Fibroblast of skin of left quadriceps (primary cell): ENCODE results near the gene ASTL.

ENCODE experiments used
- DNase-seq, 2 experiments: peaks; one replicate each; pipeline ENCODE4 v3.0.0-alpha.2; 2013; ENCODE audit warnings: low read depth in 2 of 2

Gene ASTL

DNA sequence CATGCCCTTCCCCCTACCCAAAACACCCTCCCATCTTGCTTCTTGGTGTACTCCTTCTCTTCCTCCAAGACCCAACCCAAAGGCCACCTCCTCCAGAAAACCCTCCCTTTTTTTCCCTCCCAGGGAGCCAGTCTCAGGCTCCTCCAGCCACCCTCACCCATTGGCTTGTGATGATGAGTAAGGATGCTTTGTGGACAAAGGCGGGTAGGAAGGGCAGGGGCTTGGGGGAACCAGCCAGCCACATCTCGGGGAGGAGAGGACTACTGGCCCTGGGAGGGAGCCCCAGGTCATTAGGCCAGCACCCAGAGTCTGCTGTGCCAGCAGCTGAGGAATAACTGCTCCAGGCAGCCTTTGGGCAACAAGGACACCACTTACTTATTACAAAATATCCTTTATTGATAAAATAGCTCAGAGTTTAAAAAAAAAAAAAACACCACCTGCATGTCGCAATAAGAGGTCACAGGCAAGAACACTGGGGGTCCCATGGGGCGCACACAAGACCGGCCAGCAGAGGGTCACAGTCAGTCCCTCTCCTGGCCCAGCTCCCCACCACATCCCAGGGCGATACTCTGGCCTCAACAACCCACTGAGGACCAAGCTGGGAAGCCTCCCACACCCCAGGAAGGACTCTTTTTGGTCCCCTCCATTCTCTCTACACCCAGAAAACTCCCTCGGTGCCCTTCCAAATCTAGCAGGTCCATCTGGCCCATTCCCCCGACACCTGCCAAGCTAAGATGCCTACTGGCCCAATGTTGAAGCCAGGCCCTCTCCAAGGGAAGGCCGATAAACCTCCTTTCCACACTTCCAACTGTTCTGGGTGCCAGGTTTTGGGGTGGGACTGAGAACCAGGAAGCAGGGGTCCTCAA is 25.6 kb downstream of the ASTL start:
- DNase-seq = no peak

DNA sequence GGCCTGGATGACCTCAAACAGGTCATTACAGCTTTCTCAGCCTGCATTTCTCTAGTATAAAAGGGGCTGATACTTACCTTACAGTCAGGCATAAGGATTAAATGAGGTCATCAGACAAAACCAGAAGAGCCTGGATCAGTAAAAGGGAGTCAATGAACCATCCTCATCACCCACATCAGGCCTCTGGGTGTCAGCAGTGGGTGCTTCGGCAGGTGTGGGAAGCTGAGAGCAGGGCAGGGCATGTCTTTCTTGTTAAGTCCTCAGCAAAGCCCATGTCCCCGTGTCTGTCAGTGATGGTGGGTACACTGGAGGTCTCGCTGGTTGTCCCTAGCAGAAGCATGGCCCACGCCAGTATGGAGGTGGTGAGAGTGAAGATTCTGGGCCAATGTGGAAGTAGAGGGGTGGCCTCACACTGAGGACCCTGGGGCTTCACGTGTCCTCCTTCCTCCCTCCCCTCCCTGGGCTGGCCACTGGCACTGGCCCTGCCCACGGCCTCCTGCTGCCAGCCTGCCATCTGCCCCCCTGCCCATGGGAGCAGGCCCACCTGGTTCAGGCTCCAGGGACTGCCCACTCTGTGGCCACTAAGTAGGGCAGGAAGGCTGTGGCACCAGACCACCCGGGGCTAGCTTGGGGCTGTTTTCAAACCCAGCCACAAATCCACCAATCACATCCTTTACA is 26.3 kb downstream of the ASTL start:
- no peak for DNase-seq

DNA sequence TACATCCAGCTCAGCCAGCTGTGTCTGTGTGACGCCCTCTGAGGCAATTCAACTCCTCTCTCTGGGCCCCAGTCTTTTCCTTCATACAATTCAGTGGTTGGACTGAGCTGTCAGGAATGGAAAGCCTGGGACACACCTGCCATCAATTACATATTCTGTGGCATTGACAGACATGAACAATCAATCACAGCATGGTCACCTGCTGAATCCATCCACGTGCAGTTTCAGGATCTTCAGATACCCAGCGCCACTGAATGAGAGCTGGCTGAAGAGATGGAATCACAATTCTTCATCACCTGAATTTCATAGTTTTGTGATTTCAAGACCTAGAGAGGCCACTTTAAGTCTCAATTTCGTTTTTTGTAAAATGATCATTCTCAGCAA is 27.1 kb downstream of the ASTL start:
- DNase-seq = no peak

DNA sequence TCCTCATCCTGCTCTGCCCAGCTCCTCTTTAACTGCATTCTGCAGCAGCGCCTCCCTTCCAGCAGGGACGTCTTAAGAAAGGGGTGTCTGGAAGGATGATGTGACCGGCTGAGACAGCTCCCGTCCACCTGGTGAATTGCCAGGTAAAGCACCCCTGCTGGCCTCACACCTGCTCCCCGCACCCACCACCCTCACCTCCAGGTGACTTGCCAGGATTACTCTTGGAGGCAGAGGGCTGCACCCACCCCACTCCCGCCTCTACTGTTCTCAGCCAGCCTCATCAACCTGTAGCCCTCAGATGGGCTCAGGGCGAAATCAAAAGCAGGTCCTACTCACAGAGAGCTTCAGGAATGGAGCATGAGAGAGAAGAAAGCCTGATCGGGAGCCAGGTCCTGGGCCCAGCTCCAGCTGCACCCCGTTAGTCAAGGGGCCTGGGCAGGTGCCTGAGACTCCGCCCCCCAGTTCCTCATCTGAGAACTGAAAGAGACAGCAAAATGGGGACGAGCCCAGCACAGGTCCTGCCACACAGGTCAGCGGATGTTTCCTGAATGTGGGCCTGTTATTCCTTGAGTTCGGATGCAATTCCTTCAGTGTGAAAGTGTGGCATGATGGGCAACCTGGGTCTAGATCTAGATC is 27.6 kb downstream of the ASTL start:
- no peak for DNase-seq

DNA sequence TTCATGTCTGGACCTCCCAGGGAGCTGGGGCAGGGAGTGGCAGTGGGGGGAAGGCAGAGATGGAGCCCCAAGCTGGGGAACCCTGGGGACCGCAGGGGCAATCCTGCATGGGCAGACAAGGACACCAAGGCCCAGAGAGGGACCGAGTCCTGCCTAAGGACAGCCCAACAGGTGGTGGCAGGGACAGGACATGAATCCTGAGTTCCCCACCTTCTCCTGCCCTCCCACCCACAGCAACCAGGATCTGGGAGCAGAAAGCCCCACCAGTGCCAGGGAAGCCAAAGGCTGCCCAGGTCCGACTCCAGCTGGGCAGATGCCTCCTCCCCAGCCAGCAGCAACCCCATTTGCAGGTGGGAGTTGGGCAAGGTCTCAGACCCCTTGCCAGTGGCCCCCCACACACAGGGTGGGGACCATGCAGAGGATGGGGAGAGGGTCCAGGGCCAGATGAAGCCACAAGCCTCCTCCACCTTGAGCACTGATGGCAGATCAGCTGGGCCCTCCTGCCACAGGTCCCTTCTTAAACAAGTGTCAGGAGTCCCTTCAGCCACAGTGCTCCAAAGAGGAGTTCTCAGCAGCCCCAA is 28.3 kb downstream of the ASTL start:
- DNase-seq = no peak

DNA sequence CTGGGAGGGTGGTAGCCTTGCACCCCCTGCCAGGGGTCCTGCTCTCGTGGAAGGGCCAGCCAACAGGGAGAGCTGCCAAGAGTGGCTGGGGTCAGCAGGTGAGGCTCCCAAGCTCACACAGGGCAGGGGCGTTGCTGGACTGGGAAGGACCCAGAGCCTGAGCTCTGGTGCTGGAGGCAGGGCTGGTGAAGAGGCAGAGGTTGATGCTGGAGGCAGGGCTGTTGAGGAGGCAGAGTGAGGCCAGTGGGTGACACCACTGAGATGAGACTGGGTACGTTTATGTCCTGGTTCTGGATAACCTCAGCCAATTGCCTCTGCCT is 29.0 kb downstream of the ASTL start:
- DNase-seq = no peak

DNA sequence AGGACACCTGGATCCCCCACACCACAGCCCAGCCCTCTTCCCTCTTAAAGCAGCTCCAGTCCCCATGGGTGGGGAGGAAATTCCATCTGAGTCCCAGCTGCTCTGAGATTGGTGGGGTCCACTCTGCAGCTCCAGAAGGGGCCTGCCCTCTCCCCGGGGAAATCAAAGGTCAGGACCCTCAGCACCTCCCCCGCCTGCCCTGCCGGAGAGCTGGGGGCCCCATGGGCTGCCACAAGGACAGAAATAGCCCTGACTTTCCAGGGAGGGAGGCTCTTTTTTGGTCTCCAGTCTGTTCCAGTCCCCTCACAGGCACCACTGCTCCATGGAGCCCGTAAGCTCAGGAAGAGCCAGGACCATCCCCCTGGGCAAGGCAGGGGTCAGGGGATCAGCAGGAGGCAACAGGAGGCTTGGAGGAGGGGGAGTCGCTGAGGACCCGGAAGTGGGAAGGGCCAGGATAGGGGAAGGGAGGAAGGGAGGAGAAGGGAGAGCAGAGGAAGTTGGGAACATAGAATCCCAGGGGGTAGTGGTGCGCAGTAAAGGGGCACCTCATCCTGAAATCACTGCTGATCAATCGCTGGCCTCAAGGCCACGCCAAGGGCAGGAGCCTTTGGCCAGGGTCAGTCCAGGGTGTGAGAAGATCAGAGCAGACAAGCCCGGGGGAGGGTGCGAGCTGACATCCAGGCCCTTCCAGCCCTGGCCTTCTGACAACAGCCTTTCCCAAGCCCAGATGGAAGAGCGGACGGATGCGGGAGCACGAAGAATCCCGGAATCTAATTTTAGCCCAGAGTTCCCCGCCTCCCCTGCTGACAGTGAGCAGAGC is 29.6 kb downstream of the ASTL start:
- no peak for DNase-seq

DNA sequence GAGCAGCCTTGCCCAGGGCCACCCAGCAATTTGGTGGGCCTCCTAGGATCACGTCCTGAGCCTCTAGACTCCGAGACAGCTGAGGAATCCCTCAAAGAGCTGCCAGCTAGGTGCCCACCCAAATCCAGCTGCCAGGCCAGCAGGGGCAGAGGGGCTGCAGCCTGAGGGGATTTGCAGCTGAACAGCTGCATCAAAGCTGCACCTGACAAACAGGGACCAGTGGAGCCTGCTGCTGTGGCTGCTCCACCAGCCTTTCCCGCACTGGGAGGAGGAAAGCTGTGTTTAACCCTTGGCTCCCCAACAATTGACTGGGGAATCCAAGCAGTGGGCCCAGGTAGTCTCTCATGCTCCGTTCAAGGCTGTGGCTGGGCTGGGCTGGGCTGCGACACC is 30.2 kb downstream of the ASTL start:
- DNase-seq = no peak

DNA sequence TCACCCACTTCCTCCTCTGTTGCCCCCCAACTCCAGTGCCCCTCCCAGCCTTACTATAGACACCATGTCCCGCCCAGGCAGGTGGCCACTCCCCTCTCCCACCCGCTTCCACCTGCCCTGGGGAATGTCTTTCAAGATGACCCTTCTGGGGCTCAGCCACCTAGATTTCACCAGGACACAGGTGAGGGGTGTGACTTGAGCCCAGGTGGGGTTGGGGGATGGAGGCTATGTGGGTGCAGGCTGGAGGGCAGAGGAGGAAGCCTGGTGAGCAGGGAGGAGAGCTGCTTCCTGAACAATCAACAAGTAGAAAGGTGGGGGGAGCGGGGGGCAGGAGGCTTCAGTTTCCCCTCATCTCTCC is 30.6 kb downstream of the ASTL start:
- no peak for DNase-seq

DNA sequence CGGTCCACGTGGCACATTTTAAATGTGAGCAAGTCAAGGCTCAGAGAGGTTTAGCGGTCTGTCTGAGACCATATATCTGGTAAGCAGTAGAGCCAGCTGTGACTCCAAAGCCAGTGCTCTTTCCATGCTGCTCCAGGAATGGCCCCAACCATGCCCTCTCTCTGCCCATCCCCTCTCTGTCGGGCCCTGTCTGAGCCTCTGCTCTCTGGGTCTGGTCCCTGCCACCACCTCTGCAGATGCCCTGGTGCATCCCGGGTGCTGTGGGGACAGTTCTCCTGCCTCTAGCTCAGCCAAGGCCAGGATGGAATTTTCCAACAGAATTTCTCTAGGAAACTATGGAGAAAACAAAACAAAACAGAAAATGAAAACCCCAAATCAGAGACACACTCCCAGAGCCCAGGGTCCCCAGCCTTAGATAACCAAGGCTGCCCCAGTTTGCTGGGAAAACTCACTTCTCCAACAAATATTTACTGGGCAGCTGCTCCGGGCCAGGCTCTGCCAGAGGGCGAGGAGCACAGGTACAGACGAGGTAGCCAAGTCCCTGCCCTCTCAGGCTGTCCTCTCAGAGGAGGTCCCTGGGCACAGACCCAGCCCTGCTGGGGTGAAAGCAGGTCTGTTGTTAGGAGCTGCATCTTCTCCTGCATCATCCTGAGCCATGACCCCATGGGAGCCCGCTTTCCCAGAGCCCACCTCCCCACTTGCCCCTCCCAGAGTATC is 31.2 kb downstream of the ASTL start:
- no peak for DNase-seq

DNA sequence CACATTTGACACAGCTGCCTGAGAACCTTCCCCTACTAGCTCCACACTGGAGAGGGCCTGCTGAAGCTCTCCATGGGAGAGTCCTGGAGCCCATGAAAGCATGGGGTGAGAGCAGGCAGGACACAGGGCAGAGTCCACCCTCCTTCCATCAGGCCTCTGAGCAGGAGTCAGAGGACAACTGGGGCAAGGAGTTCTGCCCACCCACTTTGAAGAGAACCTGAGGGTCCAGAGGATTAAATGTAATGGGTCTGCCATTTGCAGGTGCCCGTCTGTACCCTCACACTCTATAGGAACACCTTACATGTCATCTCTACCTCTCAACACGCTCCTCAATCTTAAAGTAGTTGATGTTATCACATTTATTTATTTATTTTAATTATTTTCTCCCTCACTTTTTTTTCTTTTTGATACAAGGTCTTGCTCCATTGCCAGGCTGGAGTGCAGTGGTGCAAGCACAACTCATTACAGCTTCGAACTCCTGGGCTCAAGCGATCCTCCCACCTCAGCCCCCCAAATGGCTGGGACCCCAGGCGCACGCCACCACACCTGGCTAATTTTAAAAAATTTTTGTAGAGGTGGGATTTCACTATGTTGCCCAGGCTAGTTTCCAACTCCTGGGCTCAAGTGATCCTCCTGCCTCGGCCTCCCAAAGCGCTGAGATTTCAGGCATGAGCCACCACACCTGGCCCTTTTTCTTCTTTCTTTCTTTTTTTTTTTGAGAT is 32.1 kb downstream of the ASTL start:
- no peak for DNase-seq

DNA sequence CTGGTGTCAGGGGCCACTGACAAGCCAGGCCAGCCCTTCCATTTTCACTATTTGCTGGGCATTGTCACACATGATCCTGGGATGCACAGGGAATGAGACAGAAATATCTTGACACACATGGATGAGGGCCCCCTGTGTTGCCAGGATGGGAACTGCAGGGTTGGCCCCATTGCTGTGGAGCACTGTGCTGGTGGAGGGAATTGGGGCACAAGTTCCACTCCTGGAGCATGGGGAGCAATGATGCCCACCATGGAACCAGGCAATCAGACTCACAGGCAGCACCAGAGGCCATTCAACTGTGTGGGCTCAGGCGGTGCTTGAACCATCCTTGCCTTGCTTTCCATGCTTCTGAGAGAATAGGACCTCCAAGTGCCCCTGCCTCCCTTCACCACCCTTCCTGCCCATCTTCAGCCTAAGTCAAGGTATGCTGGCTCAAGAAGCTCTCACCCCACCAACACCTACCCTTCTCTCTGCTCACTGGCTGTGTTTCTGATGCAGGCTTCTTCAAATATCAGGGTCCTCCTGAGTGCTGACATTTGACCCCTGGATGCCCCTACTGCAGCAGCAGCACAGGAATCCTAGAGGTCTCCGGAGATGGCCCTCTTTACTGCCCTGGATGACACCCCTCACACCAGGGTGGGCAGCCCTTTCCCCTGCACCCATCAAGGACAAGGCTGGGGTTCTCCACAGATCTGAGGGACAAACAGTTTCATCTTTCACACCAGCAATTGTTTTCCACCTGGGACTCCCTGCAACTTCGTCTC is 33.0 kb downstream of the ASTL start:
- DNase-seq = no peak

DNA sequence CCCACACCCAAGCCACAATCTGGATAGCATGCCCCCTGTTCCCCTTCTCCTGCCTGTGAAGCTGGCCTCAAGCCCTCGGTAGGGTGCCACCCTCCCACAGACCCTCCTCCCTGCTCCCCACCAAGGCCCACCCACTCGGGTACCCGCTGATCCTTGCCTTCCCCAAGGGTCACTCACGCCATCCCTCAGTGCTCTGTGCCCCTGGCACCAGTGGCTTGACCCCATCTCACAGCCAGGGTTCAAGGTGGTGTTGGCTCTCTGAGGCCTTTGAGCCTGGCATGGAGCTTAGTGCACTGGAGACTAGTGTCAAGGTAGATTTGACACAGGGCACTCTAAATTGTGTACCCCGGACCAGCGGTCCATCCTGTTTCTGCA is 33.8 kb downstream of the ASTL start:
- DNase-seq = no peak

DNA sequence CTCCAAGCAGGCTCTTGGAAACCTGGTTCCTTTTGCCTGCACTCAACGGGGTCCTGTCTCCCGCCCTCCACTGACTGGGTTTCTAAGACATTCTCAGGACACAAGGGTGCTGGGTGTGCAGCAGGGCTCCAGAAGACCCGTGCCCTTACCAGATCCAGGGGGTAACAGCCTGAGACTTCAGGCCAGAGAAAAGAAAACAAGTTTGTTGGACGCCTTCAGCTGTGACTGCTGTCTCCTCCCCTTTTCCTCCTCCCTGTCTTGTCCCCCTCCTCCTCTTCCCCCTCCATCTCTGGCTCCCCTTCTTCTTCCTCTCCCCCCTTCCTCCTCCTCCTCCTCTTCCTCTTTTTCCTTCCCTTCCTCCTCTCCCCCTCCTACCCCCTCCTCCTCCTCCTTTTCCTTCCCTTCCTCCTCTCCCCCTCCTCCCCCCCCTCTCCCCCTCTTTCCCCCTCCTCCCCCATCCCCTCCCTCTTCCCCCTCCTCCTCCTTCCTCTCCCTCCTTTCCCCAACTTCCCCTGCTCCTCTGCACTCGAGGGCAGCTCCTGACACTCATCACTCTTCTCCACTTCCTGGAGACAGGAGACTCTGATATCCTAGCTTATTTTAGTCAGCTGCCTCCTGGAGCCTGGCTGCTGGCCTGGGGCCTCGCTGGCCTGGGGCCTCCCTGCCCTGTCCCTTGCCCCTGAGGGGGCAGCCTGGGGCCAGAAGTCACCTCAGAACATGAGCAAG is 34.4 kb downstream of the ASTL start:
- no peak for DNase-seq

DNA sequence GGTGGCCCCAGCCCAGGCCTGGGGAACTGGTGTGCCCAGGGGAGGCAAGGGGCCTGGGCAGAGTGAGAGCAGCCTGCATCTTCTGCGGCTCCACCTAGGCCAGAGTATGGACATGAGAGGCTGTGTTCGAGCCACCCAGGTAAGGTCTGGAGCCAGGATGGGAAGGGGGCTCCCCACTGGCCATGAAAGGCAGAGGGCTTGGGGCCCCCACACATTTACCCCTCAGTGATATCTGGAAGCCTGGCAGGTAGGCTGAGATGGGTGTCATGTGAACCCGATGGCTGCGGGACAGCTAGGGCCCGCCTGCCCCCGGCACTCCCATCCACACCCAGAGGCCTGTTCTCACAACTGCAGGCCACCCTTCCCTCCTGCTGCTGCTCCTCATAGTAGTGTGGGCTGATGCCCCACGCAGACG is 35.1 kb downstream of the ASTL start:
- DNase-seq = no peak

DNA sequence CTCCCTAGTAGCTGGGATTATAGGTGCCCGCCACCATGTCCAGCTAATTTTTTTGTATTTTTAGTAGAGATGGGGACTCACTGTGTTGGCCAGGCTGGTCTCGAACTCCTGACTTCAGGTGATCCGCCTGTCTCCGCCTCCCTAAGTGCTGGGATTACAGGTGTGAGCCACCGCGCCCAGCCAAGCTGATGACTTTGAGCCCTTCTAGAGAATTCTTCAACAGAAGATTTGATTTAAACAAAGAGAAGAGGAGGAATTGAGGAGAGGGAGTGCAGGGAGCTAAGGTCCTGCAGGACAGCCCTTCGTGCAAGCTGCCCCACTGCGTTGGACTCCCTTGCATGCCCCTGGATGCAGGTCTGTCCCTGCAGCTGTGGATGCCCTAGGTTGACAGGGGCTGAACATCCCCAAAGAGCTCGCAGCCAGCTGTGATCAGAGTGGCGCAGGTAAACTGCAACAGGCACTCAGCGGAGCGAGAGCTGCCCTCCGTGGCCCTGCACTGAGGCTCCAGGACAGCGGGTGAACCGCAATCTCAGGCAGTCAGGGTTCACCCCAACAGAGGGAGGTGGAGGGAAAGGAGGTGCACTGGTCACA is 35.6 kb downstream of the ASTL start:
- no peak for DNase-seq

DNA sequence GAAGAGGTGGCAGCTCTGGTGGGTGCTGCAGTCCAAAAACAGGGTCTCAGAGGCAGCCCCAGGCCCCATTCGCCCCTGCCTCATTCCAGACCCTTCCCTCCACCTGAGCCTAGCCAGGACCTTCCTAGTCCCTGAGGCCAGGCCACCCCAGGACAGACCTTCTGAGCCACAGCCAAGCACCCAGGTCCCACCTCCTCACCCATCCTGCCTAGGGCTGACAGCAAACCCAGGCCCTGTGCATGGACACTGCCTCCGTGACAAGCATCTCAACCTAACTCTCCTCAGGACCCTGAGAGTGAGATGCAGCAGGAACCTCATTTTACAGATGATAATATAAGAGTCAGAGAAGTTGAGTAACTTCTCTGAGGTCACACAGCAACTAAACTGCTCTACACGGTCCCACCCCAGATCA is 37.4 kb downstream of the ASTL start:
- no peak for DNase-seq

DNA sequence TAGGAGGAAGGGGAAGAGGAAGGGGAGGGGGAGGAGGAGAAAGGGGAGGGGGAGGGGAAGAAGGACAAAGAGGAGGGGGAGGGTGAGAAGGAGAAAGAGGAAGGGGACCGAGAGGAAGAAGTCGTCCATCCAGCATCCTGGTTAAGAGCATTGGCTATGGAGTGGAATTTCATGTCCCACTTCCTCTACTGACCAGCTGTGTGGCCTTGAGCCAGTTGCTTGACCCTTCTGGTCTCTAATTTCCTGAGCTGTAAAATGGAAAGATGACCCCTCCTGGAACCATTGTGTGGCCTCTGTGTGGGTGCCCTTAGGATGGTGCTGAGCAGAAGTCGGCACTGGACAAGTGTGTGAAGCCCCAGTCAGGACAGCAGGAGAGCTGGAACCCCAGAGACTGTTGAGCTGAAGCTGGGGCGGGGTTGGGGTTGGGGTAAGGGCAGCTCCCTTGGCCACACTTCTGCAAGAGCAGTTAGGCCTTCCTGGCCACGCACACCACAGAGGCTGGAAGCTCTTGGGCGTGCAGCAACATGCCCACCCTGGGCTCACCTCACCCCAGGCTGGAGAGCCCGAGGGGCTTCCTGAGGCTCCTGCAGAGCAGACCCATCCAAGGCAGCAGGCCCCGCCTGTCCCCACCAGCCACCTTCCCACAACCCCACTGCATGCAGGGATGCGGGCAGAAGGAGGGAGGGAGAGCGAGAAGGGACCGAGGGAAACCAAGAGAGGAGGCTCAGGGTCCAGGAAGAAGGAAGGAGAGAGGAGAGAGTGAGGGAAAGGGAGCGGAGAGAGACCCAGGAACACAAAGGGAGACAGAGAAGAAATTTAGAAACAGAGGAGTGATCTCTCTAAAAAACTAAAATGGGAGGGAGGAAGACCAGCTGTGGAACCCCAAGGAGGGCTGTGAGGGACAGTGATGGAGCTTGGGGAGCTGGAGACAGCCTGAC is 38.2 kb downstream of the ASTL start:
- no peak for DNase-seq
